PFSK-1 (cell line): Measurements from ENCODE around the gene NRP2.

Source experiments
- FOXP2 ChIP-seq: optimal IDR thresholded peaks from 2 replicates; pipeline ENCODE3; 2011; ENCODE audit warnings: borderline replicate concordance, control low read depth, inconsistent platforms; ENCODE audit not compliant: insufficient read depth; ENCODE audit errors: extremely low read length, extremely low read depth
- POLR2AphosphoS5 ChIP-seq: IDR thresholded peaks from 2 replicates; pipeline ENCODE4 v1.6.1; 2012; ENCODE audit warnings: low read depth, mild to moderate bottlenecking, control low read depth, low read length, moderate library complexity
- SIN3A ChIP-seq: IDR thresholded peaks from 2 replicates; pipeline ENCODE4 v1.6.1; 2012; ENCODE audit warnings: mild to moderate bottlenecking, low read length, moderate library complexity, borderline replicate concordance; ENCODE audit not compliant: insufficient read depth
- TAF1 ChIP-seq: IDR thresholded peaks from 2 replicates; pipeline ENCODE4 v1.6.1; 2012; ENCODE audit warnings: low read length, control low read depth, borderline replicate concordance; ENCODE audit not compliant: insufficient read depth
- TF ChIP-seq, protein P1 (sequence below), 2 experiments: IDR thresholded peaks; 2 replicates each; pipeline versions ENCODE4 v1.6.1 to v1.8.0; 2011 to 2012; ENCODE audit warnings: low read depth in 2 of 2, low read length in 2 of 2, control low read depth in 1 of 2, inconsistent platforms in 1 of 2, mild to moderate bottlenecking in 1 of 2, moderate library complexity in 1 of 2; ENCODE audit not compliant: insufficient read depth in 1 of 2

The NRP2 gene

DNA sequence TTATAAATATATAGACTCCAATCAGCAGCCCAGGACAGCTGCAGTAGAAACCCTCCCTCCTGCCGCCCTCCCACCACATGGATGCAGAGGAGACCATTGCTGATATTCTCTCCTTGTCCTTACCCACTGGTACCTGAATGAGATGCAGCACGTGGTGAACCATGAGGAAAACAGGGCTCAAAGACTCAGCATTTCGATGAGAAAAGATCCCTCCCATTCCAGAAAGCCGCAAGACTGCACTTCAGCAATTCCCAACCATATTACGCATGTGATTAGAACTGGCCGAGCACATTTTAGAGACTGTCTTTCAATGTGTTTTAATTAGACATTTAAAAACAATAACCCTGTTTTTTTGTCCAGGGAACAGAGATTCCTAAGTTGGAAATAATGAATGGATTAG lies 125.5 kb downstream of the NRP2 start:
- TF ChIP-seq SIN3A (no peak), FOXP2 (no peak), TAF1 (no peak), POLR2AphosphoS5 (no peak)
- TF ChIP-seq, protein P1, sequence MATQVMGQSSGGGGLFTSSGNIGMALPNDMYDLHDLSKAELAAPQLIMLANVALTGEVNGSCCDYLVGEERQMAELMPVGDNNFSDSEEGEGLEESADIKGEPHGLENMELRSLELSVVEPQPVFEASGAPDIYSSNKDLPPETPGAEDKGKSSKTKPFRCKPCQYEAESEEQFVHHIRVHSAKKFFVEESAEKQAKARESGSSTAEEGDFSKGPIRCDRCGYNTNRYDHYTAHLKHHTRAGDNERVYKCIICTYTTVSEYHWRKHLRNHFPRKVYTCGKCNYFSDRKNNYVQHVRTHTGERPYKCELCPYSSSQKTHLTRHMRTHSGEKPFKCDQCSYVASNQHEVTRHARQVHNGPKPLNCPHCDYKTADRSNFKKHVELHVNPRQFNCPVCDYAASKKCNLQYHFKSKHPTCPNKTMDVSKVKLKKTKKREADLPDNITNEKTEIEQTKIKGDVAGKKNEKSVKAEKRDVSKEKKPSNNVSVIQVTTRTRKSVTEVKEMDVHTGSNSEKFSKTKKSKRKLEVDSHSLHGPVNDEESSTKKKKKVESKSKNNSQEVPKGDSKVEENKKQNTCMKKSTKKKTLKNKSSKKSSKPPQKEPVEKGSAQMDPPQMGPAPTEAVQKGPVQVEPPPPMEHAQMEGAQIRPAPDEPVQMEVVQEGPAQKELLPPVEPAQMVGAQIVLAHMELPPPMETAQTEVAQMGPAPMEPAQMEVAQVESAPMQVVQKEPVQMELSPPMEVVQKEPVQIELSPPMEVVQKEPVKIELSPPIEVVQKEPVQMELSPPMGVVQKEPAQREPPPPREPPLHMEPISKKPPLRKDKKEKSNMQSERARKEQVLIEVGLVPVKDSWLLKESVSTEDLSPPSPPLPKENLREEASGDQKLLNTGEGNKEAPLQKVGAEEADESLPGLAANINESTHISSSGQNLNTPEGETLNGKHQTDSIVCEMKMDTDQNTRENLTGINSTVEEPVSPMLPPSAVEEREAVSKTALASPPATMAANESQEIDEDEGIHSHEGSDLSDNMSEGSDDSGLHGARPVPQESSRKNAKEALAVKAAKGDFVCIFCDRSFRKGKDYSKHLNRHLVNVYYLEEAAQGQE (IDR thresholded peaks at IDR 0.05; ENCODE audit: insufficient read depth in 1 of 2, low read depth in 2 of 2, low read length in 2 of 2): no peak

DNA sequence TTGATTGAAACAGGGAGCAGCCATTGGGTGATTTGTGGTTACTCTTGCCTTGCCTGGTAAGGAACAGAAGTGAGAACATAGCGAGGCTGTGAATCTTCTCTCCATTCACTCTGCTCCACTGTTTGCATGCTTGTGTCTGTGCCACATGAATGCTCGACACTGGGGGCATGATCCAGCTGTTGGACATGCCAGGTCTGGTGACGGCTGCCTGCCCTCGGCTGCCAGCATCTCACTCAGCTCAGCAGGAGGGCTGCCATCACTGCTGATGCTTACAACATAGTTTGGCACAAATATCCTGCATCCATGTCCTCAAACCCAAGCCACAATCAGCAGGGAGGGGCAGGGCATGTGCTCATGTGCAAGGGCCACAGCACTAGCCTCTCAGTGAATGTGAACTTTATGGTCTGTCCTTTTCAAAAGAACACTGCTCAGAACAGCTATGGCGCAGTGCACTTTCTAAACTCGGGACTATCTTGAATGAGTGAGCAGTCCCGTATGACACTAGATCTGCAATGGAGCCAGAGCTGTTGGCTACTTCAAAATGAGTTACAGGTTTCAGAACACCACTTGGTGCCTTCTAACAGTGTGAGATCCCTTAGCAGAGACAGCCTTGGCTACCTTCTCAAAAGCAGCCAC lies 126.3 kb downstream of the NRP2 start:
- TF ChIP-seq TAF1: no peak
- TF ChIP-seq POLR2AphosphoS5: no peak
- TF ChIP-seq, protein P1 (IDR thresholded peaks at IDR 0.05; ENCODE audit: insufficient read depth in 1 of 2, low read depth in 2 of 2, low read length in 2 of 2): no peak
- TF ChIP-seq FOXP2: no peak
- TF ChIP-seq SIN3A: no peak

DNA sequence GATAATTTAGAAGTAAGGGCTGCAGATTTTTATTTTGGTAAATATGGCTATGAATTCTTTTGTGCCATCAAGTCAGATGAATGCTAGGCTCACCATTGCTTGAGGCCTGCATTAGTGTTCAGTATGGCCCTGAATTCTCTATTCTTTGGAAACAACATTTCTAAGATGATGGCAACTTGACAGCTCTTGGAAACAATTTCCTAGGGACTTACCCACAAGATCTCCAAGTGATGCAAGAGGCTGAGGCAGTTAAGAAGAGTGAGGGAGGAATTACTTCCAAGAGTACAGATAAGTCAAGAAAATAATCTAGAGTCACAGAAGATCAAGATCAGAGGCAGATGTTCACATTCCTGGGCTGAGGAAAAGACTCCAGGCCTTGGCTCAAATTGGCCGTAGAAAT lies 129.1 kb downstream of the NRP2 start:
- TF ChIP-seq FOXP2 (no peak), POLR2AphosphoS5 (no peak), SIN3A (no peak), TAF1 (no peak)
- TF ChIP-seq, protein P1 (IDR thresholded peaks at IDR 0.05; ENCODE audit: insufficient read depth in 1 of 2, low read depth in 2 of 2, low read length in 2 of 2): no peak

DNA sequence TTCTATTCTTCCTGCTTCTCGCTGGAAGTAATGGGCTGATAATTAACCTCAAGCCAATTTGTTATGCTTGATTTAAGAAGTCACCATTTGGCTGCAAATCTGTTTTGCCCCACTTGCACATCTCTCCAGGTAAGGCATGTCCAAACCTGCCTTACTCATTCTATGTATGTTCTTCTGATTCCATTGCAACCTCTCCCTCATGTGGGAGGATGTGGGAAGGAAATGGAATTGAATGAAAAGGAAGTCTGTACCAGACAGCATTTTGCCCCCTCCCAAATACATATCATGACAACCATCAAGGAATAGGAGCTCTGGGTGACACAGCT lies 131.7 kb downstream of the NRP2 start:
- TF ChIP-seq POLR2AphosphoS5: no peak

DNA sequence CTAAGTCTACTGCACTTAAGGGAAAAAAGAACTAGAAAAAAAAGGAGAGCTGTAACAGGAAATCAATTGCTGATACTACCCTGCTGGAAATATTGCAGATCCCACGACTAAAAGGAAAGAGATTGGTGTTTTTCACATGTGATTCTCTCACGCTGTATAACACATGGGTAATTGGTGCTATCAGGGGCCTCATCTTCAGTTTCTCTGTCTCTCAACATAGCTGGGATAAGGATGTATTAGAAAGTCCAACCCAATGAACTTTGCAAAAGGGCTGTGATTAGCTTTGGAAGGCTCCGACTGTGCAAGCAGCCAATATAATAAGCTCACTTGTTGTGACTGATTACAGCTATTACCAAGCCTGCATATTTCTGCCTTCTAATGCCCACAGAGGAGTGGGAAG lies 133.4 kb downstream of the NRP2 start:
- TF ChIP-seq SIN3A (no peak), FOXP2 (no peak), POLR2AphosphoS5 (no peak), TAF1 (no peak)
- TF ChIP-seq, protein P1 (IDR thresholded peaks at IDR 0.05; ENCODE audit: insufficient read depth in 1 of 2, low read depth in 2 of 2, low read length in 2 of 2): no peak
